B cell (primary cell): ENCODE measurements around the gene MAP3K2.
A peak's percentile ranks its signal among the peaks of the same experiment; 100 is the strongest.

ENCODE experiments used
- EZH2 ChIP-seq: IDR thresholded peaks from 2 replicates; pipeline ENCODE4 v1.6.1; 2012; ENCODE audit warnings: borderline replicate concordance, low read depth, mild to moderate bottlenecking, moderate library complexity, low read length; ENCODE audit not compliant: insufficient read depth, poor library complexity, severe bottlenecking
- TF ChIP-seq, protein P1 (sequence below): fragments of 200-600 bp; IDR thresholded peaks from one replicate; pipeline ENCODE4 v1.8.0; 2022; ENCODE audit warnings: antibody characterized with exemption, mild to moderate bottlenecking

DNA sequence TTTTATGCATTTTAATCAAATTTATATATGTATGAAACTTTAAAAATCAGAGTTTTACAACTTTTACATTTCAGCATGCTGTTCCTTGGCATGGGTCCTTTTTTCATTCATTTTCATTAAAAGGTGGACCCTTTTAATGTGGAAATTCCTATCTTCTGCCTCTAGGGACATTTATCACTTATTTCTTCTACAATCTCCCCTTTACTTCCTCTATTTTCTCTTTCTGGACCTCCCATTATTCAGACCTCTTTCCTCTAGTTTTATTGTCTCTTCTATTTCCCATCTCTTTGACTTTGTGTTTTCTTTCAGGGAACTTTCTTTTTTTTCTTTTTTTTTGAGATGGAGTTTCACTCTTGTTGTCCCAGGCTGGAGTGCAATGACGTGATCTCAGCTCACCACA, 36.1 kb upstream of the MAP3K2 start:
- TF ChIP-seq EZH2: no peak
- TF ChIP-seq, protein P1, sequence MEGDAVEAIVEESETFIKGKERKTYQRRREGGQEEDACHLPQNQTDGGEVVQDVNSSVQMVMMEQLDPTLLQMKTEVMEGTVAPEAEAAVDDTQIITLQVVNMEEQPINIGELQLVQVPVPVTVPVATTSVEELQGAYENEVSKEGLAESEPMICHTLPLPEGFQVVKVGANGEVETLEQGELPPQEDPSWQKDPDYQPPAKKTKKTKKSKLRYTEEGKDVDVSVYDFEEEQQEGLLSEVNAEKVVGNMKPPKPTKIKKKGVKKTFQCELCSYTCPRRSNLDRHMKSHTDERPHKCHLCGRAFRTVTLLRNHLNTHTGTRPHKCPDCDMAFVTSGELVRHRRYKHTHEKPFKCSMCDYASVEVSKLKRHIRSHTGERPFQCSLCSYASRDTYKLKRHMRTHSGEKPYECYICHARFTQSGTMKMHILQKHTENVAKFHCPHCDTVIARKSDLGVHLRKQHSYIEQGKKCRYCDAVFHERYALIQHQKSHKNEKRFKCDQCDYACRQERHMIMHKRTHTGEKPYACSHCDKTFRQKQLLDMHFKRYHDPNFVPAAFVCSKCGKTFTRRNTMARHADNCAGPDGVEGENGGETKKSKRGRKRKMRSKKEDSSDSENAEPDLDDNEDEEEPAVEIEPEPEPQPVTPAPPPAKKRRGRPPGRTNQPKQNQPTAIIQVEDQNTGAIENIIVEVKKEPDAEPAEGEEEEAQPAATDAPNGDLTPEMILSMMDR: peak; percentile 27
